GM18861 (cell line): Measurements from ENCODE around the gene GRIA4.
"Not testable (repeated sequence)": the region's sequence is repeated elsewhere in the genome, so short reads cannot be mapped to it uniquely, and the experiment has no call there.

Experiments used
- ATAC-seq: cut with Tn5 transposase; IDR thresholded peaks from one replicate; pipeline ENCODE4 v1.9.1; 2021; ENCODE audit not compliant: unreplicated experiment

The GRIA4 gene

DNA sequence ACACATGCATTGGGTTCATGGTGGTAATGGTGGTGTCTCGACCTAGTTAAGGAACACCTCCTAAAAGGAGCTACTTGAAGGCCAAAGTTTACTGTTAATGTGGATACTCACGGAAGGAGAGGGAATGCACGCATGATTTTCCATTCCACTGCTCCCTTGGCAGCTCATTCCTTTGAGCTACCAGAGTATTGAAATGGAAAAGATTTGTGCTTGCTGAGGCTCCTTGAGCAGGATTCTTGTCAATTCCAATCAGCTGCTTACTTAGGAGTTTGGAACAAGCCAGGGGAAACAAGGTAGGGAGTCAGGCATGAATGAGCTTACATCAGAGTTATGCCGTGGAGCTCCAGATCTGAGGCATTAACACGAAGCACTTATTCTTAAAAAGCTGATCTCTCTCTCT is 108.8 kb downstream of the GRIA4 start:
- ATAC-seq: no peak

- peak; percentile 97 for ATAC-seq
Measured at GRCh38 chr11:105719073-105719822, 109.4 kb downstream of the GRIA4 start.

DNA sequence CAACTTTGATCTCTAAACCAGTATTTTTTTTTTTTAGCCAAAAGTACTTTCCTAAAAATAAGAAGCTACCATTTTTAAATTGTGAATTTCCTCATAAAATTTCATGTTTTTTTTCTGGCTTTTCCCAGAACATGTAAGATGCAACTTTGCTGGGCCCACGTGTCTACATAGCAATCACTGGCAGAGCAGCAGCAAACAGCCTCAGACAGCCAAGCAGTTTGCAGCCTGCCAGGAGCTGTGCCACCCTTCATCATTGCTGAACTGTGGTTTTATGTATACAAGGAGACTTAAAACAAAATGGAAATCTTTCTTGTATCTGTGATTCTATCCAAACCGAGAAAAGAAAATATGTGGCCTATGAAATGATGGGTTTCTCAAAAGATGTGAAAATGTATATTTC is 110.2 kb downstream of the GRIA4 start:
- ATAC-seq: no peak

DNA sequence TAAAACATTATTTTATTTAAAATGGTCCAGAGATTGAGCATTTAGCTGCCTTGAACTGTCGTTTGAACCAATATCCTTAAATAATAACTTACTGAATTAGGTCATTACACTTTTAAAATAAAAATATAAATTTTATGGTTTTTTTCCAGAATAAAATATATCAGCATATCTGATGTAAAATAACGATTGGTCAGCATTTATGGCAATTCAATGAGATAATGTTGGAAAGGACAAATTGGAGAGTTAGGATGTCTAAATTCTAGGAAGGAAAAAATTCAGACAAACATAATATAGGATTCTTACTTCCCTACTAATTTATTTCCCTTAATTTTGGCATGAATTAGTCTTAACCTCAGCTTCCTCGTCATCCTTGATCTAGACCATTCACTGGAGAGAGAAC is 113.4 kb downstream of the GRIA4 start:
- no peak for ATAC-seq

DNA sequence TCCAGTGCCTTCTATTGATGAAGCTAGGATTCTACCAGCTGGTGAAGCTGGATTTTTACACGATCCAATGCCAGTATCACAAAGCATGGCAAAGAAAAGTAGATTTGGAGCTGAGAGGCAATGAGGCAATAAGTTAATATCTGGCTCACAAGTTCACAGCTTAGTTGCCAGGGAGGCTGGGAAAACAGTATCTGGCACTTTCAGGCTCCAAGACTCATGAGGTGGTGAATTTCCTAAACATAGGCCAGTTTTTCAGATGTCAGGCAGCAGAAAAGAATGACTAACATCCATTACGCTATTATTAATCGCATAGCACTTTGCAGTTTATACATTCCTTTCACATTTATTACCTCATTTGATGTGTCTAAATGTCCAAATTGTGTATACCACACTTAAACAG is 122.7 kb downstream of the GRIA4 start:
- no peak for ATAC-seq

- no peak for ATAC-seq
Measured at GRCh38 chr11:105734426-105734825, 124.6 kb downstream of the GRIA4 start.

DNA sequence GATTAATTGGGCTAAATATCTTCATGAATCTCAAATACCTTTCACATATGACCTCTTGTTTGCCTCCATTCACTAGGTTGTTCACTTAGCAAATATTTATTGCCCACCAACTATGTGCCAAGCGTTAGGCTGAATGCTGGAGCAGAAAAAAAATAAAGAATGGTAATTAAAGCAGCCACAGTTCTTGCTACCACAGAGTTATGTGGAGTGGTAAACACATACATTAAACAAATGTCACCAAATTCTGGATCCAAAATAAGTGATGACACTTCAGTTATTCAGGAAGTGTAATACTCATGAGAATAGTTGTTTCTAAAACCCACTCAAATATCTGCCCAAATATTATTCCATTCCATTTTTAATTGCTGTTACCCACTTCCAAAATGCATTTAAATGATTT is 128.4 kb downstream of the GRIA4 start:
- ATAC-seq: no peak

DNA sequence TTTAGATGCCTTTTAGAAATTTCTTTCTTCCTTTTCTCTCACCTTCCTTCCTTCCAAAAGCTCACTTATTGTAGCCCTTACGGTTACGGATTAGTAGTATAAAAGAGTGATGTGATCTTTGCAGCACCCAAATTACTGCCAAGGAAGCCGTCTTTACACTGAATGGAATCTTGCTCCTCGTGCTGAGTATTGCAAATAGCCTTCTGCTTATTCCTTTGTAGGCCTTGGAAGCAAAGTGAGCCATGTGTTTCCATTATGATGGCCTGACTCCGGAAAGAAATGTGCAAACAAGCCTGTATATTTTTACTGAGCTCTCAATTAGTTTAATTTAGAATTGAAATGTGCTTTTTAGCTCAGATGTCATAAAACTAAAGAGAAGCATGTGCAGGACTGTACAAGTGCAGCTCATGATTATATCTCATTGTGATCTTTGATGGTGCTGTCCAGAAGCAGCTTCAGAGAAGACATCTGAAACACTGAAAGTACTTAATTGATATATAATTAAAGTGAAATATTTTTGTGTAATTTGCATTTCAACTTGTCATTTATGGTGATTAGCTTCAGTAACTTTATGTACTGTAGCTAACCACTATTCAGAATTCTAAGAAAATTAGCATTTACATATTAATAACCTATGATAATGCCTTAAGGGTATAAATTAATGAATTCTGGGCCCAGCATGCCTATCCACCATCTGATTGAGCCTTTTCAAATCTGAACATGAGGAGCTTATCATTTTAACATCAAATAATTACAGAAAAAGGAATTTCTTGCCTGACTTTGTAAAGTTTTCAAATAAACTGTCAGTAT is 129.3 kb downstream of the GRIA4 start:
- no peak for ATAC-seq

DNA sequence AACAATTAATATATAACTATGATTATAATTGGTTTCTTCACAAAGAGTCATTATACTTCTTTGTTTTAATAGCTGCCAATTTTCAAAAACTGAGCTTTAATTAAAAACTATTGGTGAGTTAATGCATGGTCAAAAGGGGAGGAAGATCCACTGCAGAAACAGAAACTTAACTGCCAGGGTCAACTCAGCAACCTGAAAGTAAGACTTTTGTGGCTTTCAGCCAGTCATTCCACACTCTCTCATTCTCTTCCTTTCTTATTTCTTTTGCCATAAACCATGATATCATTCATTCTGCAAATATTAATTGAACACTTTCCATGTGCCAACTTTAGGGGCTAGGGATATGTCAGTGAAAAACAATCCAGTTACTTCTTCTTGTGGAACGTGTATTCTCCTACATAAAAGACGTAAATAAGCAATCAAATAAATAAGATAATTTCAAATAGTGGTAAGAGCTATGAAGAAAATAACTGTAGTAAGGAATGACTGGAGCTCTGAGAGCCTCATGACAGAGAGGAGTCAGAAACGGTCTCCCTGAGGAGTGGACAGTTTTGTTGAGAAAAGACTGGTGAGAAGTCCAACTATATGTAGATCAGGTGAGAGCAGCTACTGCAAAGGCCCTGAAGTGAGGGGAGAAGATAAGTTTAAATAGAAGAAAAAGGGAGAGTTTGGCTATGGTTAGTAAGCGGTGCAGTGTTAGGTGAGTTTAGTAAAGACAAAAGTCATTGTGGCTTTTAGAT is 130.5 kb downstream of the GRIA4 start:
- ATAC-seq: peak; percentile 97

- no peak for ATAC-seq
Measured at GRCh38 chr11:105741488-105742020, 131.7 kb downstream of the GRIA4 start.

GRCh38 chr11:105754260-105754659 is 144.4 kb downstream of the GRIA4 start:
- ATAC-seq: no peak

DNA sequence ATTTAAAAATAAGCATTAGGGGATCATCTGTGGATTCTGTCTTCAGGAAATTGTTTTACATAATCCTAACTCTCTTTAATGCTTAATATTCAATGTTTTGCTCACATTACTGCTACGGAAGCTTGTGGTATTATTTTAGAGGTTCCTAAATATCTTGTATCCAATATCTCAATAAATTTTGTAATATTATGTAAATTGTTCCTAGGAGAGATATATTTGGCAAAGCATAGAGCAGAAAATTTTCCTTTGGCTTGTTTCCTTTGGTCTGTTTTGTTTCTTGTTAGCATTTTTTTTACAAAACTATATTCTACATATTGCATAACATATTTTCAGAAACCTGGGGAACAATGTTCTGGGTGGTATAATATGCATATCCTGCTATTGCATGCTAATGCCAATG is 144.8 kb downstream of the GRIA4 start:
- no peak for ATAC-seq

GRCh38 chr11:105757107-105757506 is 147.2 kb downstream of the GRIA4 start:
- no peak for ATAC-seq

DNA sequence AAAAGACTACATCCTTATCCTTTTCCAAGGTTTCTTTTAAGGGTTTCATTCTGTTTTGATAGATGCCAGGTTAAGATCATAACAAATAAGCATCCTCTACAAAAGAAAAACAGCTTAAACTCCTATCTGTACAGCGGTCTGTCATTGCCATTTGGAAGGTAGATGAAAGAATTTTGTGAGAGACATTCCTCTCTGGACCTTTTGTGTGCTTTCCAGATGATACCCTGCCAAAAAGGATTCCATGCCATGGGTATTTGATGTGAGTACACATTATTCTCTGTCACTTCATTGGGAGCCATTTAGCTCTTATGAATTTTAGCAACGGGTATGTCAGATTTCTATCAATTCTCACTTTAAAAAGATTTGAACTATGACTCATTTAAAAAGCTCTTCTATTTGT is 153.7 kb downstream of the GRIA4 start:
- no peak for ATAC-seq

DNA sequence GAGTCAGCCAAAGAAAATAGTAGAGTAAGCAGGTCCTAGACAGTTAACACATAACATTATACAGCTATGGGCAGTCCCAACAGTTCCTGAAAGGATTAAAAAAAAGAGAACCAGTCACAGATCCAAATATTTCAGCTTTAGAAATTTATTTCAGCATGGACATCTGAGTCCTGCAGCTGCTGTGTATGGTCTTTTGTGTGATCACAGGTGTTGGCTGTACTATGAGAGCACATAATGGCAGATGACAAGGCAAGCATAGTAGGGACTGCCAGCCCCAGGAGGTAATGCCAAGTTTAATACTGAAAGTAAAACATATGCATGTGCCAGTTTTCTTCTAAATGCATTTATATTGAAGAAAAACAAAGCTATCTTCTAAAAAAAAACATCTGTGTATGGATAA is 158.1 kb downstream of the GRIA4 start:
- ATAC-seq: no peak

DNA sequence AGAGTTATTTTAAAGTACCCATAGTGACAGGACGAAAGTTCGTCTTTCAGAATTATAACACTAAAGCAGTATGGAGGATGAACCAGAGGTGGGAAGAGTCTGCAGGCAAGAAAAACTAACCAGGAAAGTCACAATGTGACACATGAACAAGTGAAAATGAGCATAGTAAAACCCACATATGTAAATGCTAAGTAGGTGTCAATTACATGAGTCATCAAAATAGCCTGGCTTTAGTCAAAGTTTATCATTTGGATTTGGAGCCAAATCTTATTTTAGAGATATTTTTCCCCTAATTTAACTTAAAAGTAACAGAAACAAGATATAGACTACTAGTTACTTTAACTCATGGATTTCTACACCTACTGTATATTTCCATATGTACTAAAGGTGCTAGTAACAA is 159.8 kb downstream of the GRIA4 start:
- no peak for ATAC-seq

GRCh38 chr11:105773452-105773851 is 163.6 kb downstream of the GRIA4 start:
- ATAC-seq: not testable (repeated sequence)

GRCh38 chr11:105774899-105775298 is 165.0 kb downstream of the GRIA4 start:
- ATAC-seq: no peak

DNA sequence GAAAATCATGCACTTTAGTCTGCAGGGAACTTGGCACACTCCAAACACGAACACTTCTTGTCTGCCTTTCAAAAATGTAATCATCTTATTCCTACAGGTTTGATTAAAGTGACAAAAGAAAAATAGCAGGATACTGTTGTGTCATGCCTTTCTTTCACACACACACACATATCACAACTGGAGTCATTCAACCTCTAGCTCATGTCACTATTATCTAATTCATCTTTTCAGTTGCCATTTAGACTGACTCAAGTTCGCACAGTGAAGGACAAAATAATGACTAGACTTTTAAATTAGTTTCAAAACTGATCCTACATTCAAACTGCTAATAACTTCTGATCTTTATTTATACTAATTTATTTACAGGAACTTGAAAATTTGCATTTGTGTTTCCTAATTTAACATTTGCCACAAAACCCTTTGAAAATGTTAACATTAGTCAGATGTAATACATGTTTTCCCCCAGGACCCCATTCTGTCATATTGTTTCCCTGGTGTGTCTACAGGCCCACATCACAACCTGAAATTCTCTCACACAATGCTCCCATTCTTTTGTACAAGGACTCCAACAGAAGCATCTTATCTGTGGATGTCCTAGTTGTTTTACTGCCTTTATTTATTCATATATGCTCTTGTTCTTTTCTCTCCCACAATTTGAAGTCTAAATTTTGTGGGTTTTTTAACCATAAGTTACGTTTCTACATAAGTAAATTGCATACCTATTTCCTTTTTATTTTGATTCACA is 171.1 kb downstream of the GRIA4 start:
- no peak for ATAC-seq

DNA sequence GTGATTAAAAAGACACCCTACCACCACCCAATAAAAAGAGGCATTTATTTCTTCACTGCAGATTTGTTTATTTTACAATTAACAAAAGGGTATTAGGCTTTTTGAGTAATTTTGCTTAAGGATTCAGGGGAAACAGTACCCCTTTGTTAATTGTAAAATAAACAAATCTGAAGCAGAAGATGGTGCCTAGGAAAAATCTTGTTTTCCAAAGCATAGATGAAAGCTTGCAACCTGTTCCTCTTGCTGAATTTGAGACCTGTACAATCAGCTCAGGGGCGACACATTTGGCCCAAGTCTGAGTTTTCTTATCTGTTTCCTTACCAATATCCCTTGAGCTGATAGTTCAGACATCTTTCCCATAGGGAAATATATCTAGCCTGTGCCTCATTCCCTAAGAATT is 171.9 kb downstream of the GRIA4 start:
- no peak for ATAC-seq

- ATAC-seq: no peak
Measured at GRCh38 chr11:105783216-105783615, 173.3 kb downstream of the GRIA4 start.
